GM18511 (cell line): ENCODE measurements around the gene CNTNAP5.

Experiments used
- ATAC-seq: cut with Tn5 transposase; IDR thresholded peaks from one replicate; pipeline ENCODE4 v1.9.1; 2021; ENCODE audit warnings: mild to moderate bottlenecking, moderate library complexity; ENCODE audit not compliant: unreplicated experiment

Gene CNTNAP5

GRCh38 chr2:124535816-124536215, 510.7 kb downstream of the CNTNAP5 start:
- ATAC-seq: no peak

DNA sequence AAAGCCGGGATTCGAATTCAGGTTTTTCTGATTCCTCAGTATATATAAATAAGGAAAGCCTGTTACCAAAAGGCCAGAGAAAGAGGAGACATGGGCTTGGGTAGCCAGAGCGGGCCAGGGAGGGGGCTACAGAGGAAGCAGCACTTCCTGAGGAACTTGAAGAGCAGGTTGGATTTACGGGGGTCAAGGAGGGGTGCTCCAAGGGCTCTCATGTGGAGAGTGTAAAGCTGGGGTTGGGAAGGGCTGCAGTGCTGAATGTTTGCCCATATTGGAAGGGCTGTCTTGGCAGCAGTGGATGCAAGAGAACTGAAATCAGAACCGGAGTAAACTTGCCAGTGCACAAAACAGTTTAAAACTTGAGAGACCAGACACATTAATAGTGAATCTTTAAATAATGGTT, 511.5 kb downstream of the CNTNAP5 start:
- ATAC-seq: no peak

- ATAC-seq: no peak
Observed at GRCh38 chr2:124538549-124538948, 513.5 kb downstream of the CNTNAP5 start.

DNA sequence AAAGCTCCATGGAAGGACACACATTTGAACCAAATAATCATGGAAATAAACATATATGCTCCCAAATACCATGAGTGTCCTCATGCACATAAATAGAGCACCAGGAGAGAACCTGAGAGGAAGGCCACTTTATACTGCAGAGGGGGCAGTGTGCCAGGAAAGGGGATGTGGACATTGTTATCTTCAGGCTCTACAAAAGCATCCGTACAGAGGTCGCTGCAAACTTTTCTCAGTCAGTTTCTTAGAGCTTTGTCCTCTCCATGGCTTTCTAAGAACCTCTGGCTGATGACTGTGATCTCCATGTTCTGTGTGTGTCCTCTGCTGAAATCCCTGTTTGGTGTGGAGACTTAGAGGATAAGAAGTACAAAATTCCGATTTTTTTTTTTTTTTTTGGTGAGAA, 515.7 kb downstream of the CNTNAP5 start:
- no peak for ATAC-seq

DNA sequence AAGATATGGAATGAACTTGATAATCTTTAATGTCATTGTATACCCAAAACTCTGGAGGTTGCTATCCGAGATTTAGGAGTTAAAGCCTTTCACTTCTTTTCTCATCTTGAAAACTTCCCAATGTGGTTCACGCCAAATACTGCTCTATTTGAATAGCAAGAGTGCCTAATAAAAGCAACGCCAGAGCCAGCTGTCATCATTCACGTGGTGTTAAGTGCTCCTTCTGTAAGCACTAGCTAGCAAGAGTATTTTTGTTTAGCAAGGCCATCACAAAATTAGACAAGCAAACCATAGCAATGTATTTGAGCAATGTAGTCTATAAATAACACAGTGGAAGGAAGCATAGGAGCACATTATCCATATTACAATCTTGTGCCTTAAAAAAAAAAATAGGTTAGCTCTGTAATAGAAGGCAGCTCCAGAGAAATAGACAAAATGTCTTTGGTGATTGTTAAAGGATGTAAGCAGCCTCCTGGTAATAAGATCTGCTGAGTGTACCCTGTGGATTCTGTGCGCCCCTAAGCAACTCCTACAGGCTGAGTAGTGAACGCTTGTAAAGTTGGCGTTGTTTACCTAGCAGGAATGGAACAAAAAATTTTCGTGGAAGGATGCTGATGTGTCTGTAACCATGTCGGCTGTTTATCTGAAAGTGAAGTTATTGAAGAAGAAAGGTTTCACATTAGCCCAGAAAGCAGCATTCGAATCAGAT, 518.0 kb downstream of the CNTNAP5 start:
- no peak for ATAC-seq

- ATAC-seq: no peak
Observed at GRCh38 chr2:124547700-124548099, 522.6 kb downstream of the CNTNAP5 start.

- ATAC-seq: no peak
Observed at GRCh38 chr2:124558277-124558905, 533.3 kb downstream of the CNTNAP5 start.

DNA sequence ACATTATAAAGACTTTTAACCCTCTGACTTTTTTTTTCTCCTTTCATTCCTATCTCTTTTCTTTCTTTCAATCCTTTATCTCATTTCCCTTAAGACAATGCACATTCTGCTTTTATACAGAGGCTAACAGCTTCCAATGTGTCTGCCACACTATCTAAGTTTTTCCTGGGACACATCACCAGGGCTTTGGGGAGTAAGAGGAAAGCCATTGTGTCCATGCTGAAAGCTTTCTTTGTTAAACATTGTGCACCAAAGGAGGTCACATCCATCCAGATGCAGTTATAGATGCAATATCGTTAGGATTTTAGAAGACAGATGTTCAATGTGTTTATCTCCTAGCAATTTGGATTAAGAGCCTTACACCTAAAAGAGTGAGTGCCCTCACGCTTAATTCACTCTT, 534.1 kb downstream of the CNTNAP5 start:
- no peak for ATAC-seq

- ATAC-seq: no peak
Observed at GRCh38 chr2:124560592-124561112, 535.6 kb downstream of the CNTNAP5 start.

DNA sequence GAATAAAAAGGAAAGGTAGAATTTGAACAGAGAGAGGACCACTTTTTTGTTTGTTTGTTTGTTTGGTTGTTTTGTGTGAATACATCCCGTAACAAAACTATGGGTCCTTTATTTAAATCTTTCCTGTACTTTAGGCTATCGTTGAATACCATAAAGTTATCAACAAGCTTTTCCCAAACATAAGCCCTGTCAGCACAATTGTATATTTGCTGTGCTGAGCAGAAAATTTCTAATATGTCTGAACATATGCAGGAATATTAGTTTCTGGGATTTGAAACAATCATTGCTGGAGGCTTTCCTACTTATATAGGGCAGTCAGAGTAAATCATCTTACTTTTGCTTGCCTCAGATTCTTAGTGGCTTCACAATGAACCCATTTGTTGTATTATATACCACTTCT, 536.4 kb downstream of the CNTNAP5 start:
- ATAC-seq: no peak

DNA sequence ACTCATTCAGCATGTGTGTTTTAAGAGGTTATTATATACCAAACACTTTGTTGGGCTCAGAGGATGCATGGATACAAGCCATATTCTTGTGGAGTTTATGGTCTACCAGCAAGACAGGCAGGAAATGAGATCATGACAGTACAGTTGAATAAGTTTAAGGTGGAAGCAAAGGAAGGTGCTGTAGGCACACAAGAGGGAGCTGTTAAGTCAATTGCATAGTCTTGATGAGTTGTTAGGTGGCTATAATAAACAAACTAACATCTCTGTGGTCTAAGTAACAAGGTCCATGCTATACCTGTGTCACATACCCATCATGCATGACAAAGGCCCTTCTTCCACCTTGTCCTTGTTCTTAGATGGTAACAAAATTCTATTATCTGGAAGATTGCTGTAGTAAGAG, 538.3 kb downstream of the CNTNAP5 start:
- no peak for ATAC-seq

- ATAC-seq: no peak
Observed at GRCh38 chr2:124566518-124566970, 541.5 kb downstream of the CNTNAP5 start.

- ATAC-seq: no peak
Observed at GRCh38 chr2:124570872-124571271, 545.8 kb downstream of the CNTNAP5 start.

GRCh38 chr2:124571836-124572235, 546.7 kb downstream of the CNTNAP5 start:
- ATAC-seq: no peak

DNA sequence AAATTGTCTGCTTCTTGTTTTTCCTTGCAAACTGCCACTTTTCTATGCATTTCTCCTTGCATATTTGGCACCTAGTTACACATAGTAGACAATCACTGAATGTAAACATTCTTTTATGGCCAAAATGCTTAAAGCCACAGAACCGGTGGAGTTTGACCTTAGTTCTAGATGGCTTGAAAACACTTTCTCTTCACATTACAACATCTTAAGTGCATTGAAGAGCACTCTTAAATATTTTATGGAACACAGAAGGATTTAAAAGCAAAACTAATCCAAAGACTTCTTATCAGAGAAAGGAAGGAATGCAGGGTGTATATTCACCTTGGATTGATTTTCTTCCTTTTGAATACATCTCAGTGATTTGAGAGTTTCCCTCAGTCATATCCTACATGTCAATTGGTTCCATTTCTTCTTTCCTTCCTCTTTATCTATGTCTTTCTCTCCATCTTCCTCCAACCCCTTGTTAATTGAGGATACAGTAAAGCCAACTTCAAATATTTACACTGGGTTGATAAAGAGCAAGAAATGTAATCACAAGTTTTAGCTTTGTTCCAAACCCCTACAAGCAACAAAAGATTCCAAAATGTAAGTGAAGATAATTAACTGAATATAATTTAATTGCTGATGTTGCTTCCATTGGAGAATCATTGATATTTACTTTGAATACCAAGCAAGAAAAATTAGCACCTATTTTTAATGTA, 548.0 kb downstream of the CNTNAP5 start:
- no peak for ATAC-seq

DNA sequence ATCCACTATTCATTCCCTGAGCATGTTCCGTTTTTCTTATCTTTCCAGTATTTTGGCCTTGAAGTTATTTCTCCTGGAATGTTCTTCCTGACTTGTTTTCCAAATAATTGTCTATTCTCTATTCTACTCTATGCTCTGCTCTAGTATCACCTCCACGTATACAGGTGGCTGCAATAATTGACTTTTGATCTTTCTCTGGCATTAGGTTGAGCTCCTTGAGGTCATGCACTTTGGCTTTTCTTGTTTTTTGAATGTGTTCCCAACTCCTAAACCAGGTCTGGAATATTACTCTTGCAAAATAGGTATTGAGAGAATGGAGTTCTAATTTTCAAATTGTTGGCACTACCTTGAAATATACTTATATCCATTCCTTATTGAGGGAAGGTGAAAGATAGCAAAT, 550.4 kb downstream of the CNTNAP5 start:
- ATAC-seq: no peak

GRCh38 chr2:124580263-124580662, 555.2 kb downstream of the CNTNAP5 start:
- ATAC-seq: no peak

GRCh38 chr2:124582387-124582786, 557.3 kb downstream of the CNTNAP5 start:
- no peak for ATAC-seq

DNA sequence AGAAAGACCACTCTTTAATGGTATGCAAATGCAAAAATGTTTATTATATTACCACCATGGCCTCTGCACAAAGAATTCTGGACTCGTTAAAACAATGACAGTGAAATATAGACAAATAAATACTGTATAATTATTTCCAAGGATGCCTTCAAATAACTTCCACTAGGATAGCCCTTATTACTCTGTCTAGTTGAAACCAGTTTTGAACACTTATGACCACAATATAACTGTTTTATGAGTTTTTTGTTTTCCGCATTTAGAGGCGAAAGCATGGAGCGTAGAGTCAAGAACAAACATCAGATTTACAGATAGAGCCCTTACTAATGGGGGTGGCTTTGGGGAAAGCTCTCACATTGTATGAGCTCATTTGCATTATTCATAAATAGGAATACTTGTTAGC, 559.5 kb downstream of the CNTNAP5 start:
- no peak for ATAC-seq

- ATAC-seq: no peak
Observed at GRCh38 chr2:124585277-124585676, 560.2 kb downstream of the CNTNAP5 start.

DNA sequence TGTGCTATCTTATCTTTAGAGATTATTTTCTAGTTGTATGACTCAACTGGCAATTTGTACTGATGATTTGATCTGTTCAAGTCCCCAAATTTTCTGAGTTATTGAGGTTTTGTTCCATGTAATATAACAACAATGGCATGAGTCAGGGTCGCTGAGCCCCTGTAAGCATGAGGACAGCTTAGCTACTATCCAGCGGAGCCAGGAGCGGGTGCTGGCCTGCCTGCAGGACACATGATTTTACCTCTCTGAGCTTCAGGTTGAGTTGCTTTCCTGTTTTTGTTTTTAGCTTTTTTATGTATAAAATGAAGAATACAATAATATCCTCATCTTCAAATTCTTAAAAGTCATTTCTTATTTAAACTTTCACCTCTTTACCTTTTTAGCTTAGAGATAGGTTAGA, 561.1 kb downstream of the CNTNAP5 start:
- no peak for ATAC-seq

DNA sequence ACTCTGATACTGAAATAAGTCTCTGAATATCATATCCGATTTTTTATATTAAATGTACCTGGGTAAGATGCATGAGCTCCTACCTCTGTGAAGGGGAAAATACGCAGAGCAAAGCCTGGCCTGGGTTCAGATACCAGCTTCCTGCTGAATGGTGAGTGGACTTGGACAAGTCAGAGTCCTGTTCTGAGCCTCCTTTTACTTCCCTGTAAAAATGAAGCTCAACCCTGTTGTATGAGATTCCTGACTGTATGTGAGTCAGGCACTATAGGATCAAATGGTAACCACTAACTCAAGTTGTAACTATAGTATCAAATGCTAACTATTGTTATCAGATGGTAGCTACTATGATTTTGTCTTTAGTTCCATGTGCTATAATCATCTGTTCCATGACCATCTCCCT, 561.7 kb downstream of the CNTNAP5 start:
- ATAC-seq: no peak
